Pancreas (tissue), 10 donors: ENCODE measurements around the gene CPLANE2. TPM values are rescaled to one million over a fixed set of nuclear protein-coding genes. Genes with fewer than 3 reads are reported as not detected.
A peak's percentile ranks its signal among the peaks of the same experiment; 100 is the strongest.

ENCODE experiments used
- ATAC-seq, 4 donors: fragments of 200-7000 bp; cut with Tn5 transposase; one replicate each; pipeline versions ENCODE4 v1.8.0 to v1.9.1; 2020; ENCODE audit warnings: mild to moderate bottlenecking in 4 of 4, moderate library complexity in 4 of 4
- DNase-seq, 6 donors: peaks; one replicate each; pipeline ENCODE4 v3.0.0-alpha.2; 2020
- FAIRE-seq: peaks from 2 replicates; lab custom pipeline; 2012; peaks lifted over from hg19 to GRCh38; lab: Jason Lieb, UNC
- H3K27ac ChIP-seq, 4 donors: fragments of 200-600 bp; sonication (generic); 1 replicate in 3 of 4; 2 replicates in 1 of 4; pipeline versions ENCODE4 v1.5.0 to v1.8.0; 2020
- H3K27me3 ChIP-seq, 4 donors: fragments of 200-600 bp; one replicate each; pipeline ENCODE4 v1.8.0; 2021
- H3K36me3 ChIP-seq, 3 donors: fragments of 200-600 bp; sonication (generic) in 1 of 3; one replicate each; pipeline versions ENCODE4 v1.5.0 to v1.8.0; 2020 to 2021
- H3K4me1 ChIP-seq, 3 donors: fragments of 200-600 bp; one replicate each; pipeline ENCODE4 v1.8.0; 2021
- H3K4me3 ChIP-seq, 4 donors: fragments of 200-600 bp; sonication (generic) in 2 of 4; one replicate each; pipeline versions ENCODE4 v1.5.0 to v1.8.0; 2020 to 2021
- H3K9me3 ChIP-seq, 4 donors: fragments of 200-600 bp; one replicate each; pipeline ENCODE4 v1.8.0; 2021
- CTCF ChIP-seq, 4 donors: fragments of 200-600 bp; sonication (generic) in 3 of 4; IDR thresholded peaks; one replicate each; pipeline versions ENCODE4 v1.5.0 to v1.8.0; 2021; ENCODE audit warnings: antibody characterized with exemption in 4 of 4
- WGBS, 2 donors: extraction: QIAGEN DNeasy Blood & Tissue Kit; methylation state at CpG; one replicate each; pipeline ENCODE4 v1.1.7; 2013; 5-methylcytosine and 5-hydroxymethylcytosine counted together
- intact Hi-C, 3 donors: fragments of 100-400 bp; cut with DNase I; formaldehyde crosslinking; loops; one replicate each; pipeline versions ENCODE4 v1.11.1 to v1.14.2; 2022
- polyA plus RNA-seq, 2 donors: library from polyadenylated mRNA; stranded (reverse); fragments of 200-250 nt; gene quantifications; one replicate each; pipeline ENCODE4 v1.2.3, GENCODE V29; 2013
- total RNA-seq, 6 donors: library from RNA; stranded (reverse); fragmentation: NEBNext Ultra II Directional in 4 of 6; extraction: Animal tissue kit (Norgen Biotek cat#: 25700) in 4 of 6; gene quantifications; one replicate each; pipeline versions ENCODE4 v1.2.1 to v1.2.4, GENCODE V29; 2021 to 2023
- donor health status: healthy with polysubstance abuse.
- donor health status: DM: no; HTN: no; CAD: no; lungs with moderate emphysema.
- donor health status: DM: no; HTN: no; CAD: no.
- donor health status: control.
- donor health status: control.
- donor health status: Bipolar disorder and iron deficiency.
- donor health status: DM: yes; HTN: yes; CAD: no.
- donor health status: DM: no; HTN: no; CAD: no.
- donor health status: DM: no; HTN: no; CAD: no.
- donor health status: DM: yes; HTN: yes; CAD: no.

Gene CPLANE2
- total and polyA plus RNA-seq, 8 donors: 2.2 to 9.1 (median 3.9) TPM

- FAIRE-seq (no peak), DNase-seq (no peak), ATAC-seq (no peak)
- no peak for TF ChIP-seq CTCF (IDR thresholded peaks at IDR 0.05)
- 88 to 90% methylated on average over 10 of the region's 10 CpGs for WGBS, 2 donors
- Histone ChIP-seq H3K4me3 (no peak overlapping the region), H3K27me3 (no peaks in the 10 kb centered on the region), H3K36me3 (no peaks in the 10 kb centered on the region), H3K4me1 (no peaks in the 10 kb centered on the region), H3K27ac (no peak overlapping the region), H3K9me3 (no peaks in the 10 kb centered on the region)
- intact Hi-C loops: no loop called here
These were observed 52.3 kb downstream of the CPLANE2 start for GRCh38 chr1:16184557-16185303.

- no peaks in the 10 kb centered on the region for H3K4me1 ChIP-seq
- 83 to 85% methylated on average over 19 of the region's 19 CpGs for WGBS, 2 donors
- no peaks in the 10 kb centered on the region for H3K36me3 ChIP-seq
- H3K9me3 ChIP-seq: no peaks in the 10 kb centered on the region
- H3K4me3 ChIP-seq: no peak overlapping the region
- DNase-seq: no peak
- no peak for TF ChIP-seq CTCF (IDR thresholded peaks at IDR 0.05)
- no peaks in the 10 kb centered on the region for H3K27me3 ChIP-seq
- intact Hi-C loops: no loop called here
- ATAC-seq: no peak
- no peak overlapping the region for H3K27ac ChIP-seq
- no peak for FAIRE-seq
These were observed 53.0 kb downstream of the CPLANE2 start for GRCh38 chr1:16183765-16184556.

GRCh38 chr1:16183179-16183578, 53.8 kb downstream of the CPLANE2 start:
- ATAC-seq (peak in 1 of 4 donors; percentile 16), FAIRE-seq (no peak), DNase-seq (no peak)
- intact Hi-C loops: no loop called here
- no peak overlapping the region for H3K27ac ChIP-seq
- H3K27me3 ChIP-seq: no peaks in the 10 kb centered on the region
- H3K4me1 ChIP-seq: peaks cover 0 to 6% (median 5%) of the 10 kb centered on the region in 3 donors
- TF ChIP-seq CTCF (IDR thresholded peaks at IDR 0.05): no peak
- H3K9me3 ChIP-seq: no peaks in the 10 kb centered on the region
- H3K4me3 ChIP-seq: no peak overlapping the region
- WGBS, 2 donors: 84 to 86% methylated on average over 13 of the region's 13 CpGs
- no peaks in the 10 kb centered on the region for H3K36me3 ChIP-seq

- Histone ChIP-seq H3K9me3 (no peaks in the 10 kb centered on the region), H3K36me3 (no peaks in the 10 kb centered on the region), H3K4me1 (peaks cover 0 to 8% (median 5%) of the 10 kb centered on the region in 3 donors), H3K27me3 (no peaks in the 10 kb centered on the region), H3K4me3 (no peak overlapping the region), H3K27ac (peak overlapping the region; percentile 61 to 88 (median 76))
- ATAC-seq (peak; percentile 73 to 84 (median 81)), DNase-seq (peak in 5 of 6 donors; percentile 52 to 79 (median 59)), FAIRE-seq (no peak)
- 67 to 73% methylated on average over 18 of the region's 18 CpGs for WGBS, 2 donors
- no peak for TF ChIP-seq CTCF (IDR thresholded peaks at IDR 0.05)
- intact Hi-C loops: no loop called here
These were observed 54.9 kb downstream of the CPLANE2 start for GRCh38 chr1:16181887-16182719.

Other genes starting within 250 kb of the CPLANE2 start
- gene SRARP, start 232.9 kb downstream of the CPLANE2 start, total RNA-seq: not detected
- not detected for gene SRARP, start 232.9 kb downstream of the CPLANE2 start, polyA plus RNA-seq
- gene HSPB7, start 219.1 kb downstream of the CPLANE2 start, total RNA-seq: 1 to 10 TPM in 3 of 6 donors, under 1 TPM in 3; 0.65 to 4.8 (median 1.3) TPM
- 10 to 100 TPM in 1 of 2 donors, 1 to 10 TPM in 1; 4.1 to 10.9 TPM for gene HSPB7, start 219.1 kb downstream of the CPLANE2 start, polyA plus RNA-seq
- 1 to 10 TPM in 3 of 6 donors, under 1 TPM in 3; 0.67 to 2.9 (median 1.2) TPM for gene CLCNKA, start 215.1 kb downstream of the CPLANE2 start, total RNA-seq
- 1 to 10 TPM; 5.4 to 9.3 TPM for gene CLCNKA, start 215.1 kb downstream of the CPLANE2 start, polyA plus RNA-seq
- gene CLCNKB, start 193.4 kb downstream of the CPLANE2 start, total RNA-seq: 1 to 10 TPM in 1 of 6 donors, under 1 TPM in 5; 0.54 to 1.6 (median 0.74) TPM
- gene CLCNKB, start 193.4 kb downstream of the CPLANE2 start, polyA plus RNA-seq: 1 to 10 TPM; 1.5 to 1.7 TPM
- gene FAM131C, start 163.5 kb downstream of the CPLANE2 start, total RNA-seq: 1 to 10 TPM in 3 of 6 donors, under 1 TPM in 3; 0.31 to 1.9 (median 1.2) TPM
- gene FAM131C, start 163.5 kb downstream of the CPLANE2 start, polyA plus RNA-seq: 10 to 100 TPM in 1 of 2 donors, 1 to 10 TPM in 1; 5.9 to 13.5 TPM
- gene EPHA2, start 81.1 kb downstream of the CPLANE2 start, total RNA-seq: 10 to 100 TPM in 3 of 6 donors, 1 to 10 TPM in 3; 6.5 to 11.8 (median 10.1) TPM
- gene EPHA2, start 81.1 kb downstream of the CPLANE2 start, polyA plus RNA-seq: 10 to 100 TPM; 13.8 to 17.1 TPM
- 10 to 100 TPM in 2 of 6 donors, 1 to 10 TPM in 4; 5.0 to 10.7 (median 7.9) TPM for gene ARHGEF19, start 24.5 kb downstream of the CPLANE2 start, total RNA-seq
- 10 to 100 TPM; 15.6 to 17.1 TPM for gene ARHGEF19, start 24.5 kb downstream of the CPLANE2 start, polyA plus RNA-seq
- gene FBXO42, start 115.3 kb upstream of the CPLANE2 start, total RNA-seq: 10 to 100 TPM in 2 of 6 donors, 1 to 10 TPM in 4; 7.4 to 11.9 (median 8.8) TPM
- 10 to 100 TPM; 10.4 to 11.1 TPM for gene FBXO42, start 115.3 kb upstream of the CPLANE2 start, polyA plus RNA-seq
- 10 to 100 TPM; 24.9 to 53.5 (median 37.0) TPM for gene SZRD1, start 130.1 kb upstream of the CPLANE2 start, total RNA-seq
- gene SZRD1, start 130.1 kb upstream of the CPLANE2 start, polyA plus RNA-seq: 10 to 100 TPM; 25.7 to 37.1 TPM
- under 1 TPM in 1 of 6 donors, not detected in 5; 0.90 TPM for gene SPATA21, start 200.2 kb upstream of the CPLANE2 start, total RNA-seq
- gene SPATA21, start 200.2 kb upstream of the CPLANE2 start, polyA plus RNA-seq: under 1 TPM; 0.53 to 0.77 TPM
- gene NECAP2, start 203.5 kb upstream of the CPLANE2 start, total RNA-seq: 10 to 100 TPM; 11.9 to 37.8 (median 14.1) TPM
- 10 to 100 TPM; 18.5 to 20.0 TPM for gene NECAP2, start 203.5 kb upstream of the CPLANE2 start, polyA plus RNA-seq